ENCODE data around the gene BCL3.

GRCh38 chr19:44749994-44750393, 1.5 kb downstream of the BCL3 start:
- TF ChIP-seq CTCF (IDR thresholded peaks at IDR 0.05), result no peak
- TF ChIP-seq POLR2A (IDR thresholded peaks at IDR 0.05), result no peak
